GM08714 (cell line): ENCODE measurements around the gene CTSD.

ENCODE experiments used
- H3K4me3 ChIP-seq: fragments of 200-500 bp; sonication (Bioruptor generic); 2 replicates; pipeline ENCODE4 v1.5.1; 2014; ENCODE audit warnings: mild to moderate bottlenecking, low read length, inconsistent platforms
- ZNF274 ChIP-seq: IDR thresholded peaks from 2 replicates; pipeline ENCODE4 v1.6.1; 2012; ENCODE audit warnings: mild to moderate bottlenecking, low read depth, low read length

The CTSD gene

DNA sequence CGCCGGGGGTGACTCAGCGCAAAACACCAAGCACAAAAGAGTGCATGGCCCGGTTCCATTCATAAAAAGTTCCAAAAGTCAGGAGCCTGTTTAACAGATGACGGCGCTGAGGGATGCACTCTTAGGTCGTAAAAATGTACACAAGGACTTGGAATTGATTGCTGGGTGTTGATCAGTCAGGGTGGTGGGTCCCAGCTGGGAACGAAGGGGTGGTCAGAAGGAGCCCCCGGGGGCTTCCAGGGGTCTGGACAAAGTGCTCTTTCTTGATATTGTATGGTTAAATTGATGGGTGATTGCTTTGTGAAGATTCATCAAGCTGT lies 34.1 kb downstream of the CTSD start:
- no peak overlapping the region for H3K4me3 ChIP-seq
- TF ChIP-seq ZNF274 = no peak

DNA sequence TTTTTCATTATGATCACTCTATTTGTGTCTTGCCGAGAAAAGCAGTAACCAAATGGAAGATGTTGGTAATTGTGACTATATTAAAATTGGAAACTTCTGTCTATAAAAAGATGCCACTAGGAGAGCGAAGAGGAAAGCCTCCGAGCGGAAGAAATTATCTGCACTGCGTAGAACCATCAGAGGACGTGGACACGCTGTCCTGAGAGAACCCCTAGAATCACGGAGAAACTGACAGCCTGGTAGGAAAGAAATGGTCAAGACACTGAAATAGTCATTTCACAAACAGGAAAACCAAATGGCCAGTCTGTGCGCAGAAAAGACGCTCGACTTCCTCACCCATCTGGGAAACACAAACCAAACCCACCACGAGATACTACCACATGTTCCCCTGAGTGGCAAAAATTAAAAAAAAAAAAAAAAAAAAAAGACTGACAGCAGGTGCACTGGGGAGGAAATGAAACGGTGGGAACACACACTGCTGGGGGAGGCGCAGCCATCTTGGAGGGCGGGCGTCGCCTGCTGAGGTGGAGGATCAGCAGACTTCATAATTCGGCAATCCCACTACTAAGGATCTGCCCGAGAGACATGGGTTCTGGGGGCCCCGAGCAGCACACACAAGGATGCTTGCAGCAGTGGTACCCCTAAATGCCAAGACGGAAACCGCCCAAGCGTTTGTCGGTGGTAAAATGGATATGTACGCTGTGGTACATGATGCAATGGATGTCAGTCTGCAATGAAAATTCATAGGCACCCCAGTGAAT lies 34.6 kb downstream of the CTSD start:
- no peak for TF ChIP-seq ZNF274
- no peak overlapping the region for H3K4me3 ChIP-seq

DNA sequence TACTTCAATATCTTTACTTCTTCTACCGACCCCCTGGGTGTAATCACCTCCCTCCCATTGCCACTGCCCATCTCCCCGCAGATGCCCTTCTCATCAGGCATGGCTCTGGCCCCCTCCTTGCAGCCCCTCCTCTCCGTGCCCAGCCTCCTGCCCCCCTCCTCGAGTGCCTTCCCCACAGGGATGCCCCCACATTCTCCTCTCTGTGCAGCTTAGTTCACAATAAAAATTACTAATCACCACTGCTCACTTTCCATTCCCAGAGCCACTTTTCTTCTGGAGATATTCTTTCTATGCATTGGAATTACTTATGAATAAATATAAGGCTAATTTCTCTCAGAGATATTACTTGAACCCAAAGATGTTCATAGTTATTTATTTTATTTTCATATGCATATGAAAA lies 35.4 kb downstream of the CTSD start:
- H3K4me3 ChIP-seq = no peak overlapping the region
- no peak for TF ChIP-seq ZNF274

DNA sequence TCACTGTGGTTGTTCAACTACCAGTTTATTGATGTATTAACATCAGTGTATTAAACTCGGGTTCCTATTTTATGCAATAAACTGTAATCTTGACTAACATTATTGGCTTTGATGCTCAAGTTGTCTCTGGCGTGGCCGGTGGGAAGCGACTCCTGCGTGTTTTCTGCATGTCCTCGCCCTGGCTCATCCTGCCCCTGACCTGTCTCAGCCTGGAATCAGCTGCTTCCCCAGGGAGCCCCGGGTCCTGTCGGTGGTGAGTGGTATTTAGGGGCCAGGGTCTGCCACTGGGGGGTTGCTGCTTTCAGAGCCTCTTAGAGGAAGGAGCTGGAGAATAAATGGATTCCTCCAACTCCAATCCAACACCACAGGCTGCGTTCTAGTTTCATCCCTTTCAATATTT lies 35.9 kb downstream of the CTSD start:
- H3K4me3 ChIP-seq = no peak overlapping the region
- no peak for TF ChIP-seq ZNF274

DNA sequence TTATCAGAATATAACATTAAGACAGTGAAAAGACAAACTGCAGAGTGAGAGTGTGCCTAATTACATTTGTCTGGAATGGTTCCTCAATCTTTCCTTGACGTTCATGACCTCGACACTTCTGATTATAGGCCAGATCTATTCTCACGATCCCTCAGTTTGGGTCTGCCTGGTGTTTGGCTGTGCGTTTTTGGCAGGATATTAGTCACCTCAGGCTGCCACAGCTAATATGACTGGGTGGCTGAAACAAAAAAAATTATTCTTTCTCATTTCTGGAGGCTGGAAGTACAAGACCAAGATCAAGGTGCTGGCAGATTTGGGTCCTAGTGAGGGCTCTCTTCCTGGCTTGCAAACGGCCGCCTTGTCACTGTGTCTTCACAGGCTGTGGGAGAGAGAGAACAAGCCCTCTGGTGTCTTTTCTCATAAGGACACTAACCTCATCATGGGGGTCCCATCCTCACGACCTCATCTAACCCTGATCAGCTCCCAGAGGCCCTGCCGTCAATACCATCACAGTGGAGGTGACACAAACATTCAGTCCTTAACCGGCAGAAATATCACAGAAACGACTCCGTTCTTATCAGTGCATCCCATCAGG lies 36.5 kb downstream of the CTSD start:
- no peak overlapping the region for H3K4me3 ChIP-seq
- TF ChIP-seq ZNF274 = no peak

DNA sequence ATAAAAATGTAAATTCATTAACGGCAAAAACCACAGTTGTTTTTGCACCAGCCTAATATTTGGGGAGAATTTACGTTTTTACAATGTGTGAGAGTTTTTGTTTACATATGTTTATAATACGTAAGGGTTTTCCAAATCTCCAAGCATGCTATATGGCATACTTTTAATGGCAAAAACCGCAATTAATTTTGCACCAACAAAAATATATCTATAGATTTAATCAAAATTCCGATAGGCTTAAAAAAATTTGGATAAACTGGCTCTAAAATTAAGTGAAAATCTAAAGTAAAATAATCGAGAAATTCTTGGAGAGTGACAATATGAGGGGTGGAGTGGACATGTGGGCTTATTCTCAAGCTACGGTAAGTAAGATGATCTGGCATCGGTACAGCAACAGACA lies 43.9 kb downstream of the CTSD start:
- no peak overlapping the region for H3K4me3 ChIP-seq
- TF ChIP-seq ZNF274 = no peak

DNA sequence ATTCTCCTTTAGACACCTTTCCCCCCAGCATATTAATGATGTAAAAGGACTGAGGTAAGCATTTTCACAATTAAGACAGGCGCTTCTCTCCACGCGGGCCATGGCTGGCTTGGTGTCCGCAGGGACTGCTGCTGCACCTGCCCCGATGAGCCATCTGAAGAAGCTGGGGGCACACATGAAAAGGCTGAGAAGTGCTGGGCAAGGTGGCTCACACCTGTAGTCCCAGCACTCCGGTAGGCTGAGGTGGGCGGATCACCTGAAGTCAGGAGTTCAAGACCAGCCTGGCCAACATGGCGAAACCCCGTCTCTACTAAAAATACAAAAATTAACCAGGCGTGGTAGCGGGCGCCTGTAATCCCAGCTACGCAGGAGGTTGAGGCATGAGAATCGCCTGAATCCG lies 45.4 kb downstream of the CTSD start:
- H3K4me3 ChIP-seq = no peak overlapping the region
- TF ChIP-seq ZNF274 = no peak

DNA sequence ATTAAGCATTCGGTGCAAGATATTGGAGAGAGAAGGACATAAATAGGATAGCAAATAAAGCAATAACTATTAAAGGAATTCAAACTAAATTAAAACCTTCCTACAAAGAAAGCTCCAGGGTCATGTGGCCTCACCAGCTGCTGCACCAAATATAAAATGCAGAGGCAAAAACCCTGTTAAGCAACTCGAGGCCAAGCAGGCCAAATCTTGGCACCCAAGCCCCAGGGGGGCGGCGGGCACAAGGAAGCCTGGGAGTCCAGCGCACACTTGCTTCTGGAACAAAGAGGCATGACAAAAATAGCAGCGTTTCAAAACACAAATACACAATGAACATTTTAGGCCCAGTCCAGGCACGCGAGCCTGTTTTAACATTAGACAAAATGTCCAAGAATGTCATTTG lies 46.0 kb downstream of the CTSD start:
- no peak overlapping the region for H3K4me3 ChIP-seq
- TF ChIP-seq ZNF274 = no peak

DNA sequence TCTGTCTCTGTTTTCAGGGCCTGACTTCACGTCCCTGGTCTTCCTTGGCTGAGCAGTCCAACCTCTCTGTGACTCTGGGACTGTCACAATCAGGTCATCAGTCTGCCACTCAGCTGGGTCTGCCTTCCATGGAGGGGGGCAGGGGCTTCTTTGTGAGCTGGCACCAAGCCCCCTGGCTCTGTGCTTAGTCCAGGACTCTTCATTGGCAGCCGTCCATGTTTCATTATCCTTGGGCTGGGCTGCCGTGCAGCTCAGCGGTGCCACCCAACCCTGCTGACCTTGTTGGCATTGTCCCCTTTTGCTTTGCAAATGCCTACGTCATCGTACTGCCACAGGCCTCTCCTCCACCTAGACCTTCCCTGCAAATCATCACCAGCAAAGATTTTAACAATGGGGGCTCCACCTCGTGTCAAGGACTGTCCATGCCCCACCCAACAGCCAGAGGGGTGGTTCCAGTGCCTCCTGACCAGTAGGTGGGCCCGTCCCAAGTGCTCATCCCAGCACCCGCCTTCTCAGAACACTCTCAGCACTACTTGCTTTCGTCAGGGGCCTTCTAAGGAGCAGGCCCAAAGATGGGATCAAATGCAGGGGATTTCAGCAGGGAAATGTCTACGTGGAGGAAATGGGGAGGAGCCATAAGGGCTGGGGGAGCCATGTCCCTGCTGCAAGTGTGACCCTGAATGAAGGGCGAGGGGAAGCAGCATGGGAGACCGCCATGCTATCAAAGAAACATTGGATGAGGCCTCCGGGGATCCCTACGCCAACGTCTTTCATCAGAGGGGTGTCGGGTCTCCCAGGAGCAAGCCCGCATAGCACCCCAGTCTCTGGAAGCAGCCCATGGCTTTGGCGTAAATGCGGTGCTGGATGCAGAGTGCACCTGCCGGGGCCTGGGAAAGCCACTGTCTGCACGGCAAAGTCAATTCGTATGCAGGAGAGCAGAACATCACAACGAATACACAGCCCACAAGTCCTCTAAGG lies 48.5 kb downstream of the CTSD start:
- H3K4me3 ChIP-seq = no peak overlapping the region
- TF ChIP-seq ZNF274 = no peak

DNA sequence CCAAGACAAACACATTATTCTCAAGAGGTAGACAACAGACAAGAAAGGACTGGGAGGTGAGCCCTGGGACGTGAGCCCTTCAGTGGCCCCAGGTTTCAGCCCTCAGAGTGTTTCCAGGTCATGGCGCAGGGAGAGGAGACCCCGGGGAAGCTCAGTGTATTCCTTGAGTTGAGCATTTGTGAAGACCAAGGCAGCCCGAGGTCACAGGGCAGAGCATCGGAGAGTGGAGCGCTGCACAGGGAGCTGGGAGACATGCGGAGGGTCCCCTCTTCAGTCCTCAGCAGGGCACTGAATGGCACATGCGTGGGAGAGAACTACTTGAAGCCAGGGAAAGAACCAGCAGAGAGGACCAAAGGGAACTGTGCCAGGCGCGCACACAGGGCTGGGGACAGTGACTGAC lies 55.0 kb downstream of the CTSD start:
- TF ChIP-seq ZNF274 = no peak

DNA sequence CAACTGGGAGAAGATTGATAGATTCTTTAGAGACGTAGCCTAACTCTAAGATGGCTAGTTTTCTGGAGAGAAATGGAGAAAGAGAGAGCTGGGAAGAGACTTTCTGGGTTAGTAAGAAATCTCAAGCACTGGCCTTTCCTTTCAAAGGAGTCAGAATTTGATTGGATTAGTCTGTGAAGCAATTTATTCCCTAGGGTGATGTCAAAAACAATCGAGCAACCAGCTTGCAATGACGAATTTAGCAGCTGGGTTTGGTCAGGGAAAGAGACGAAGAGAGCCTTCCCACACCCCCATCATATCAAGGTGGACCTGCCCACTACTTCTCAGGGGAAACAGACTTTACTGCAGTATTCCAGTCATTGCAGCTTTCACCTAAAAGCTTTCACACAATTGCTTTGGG lies 56.0 kb downstream of the CTSD start:
- no peak for TF ChIP-seq ZNF274
- no peak overlapping the region for H3K4me3 ChIP-seq

More for the DNA sequence above, 55.0 kb downstream of the CTSD start:
- H3K4me3 ChIP-seq = no peak overlapping the region

DNA sequence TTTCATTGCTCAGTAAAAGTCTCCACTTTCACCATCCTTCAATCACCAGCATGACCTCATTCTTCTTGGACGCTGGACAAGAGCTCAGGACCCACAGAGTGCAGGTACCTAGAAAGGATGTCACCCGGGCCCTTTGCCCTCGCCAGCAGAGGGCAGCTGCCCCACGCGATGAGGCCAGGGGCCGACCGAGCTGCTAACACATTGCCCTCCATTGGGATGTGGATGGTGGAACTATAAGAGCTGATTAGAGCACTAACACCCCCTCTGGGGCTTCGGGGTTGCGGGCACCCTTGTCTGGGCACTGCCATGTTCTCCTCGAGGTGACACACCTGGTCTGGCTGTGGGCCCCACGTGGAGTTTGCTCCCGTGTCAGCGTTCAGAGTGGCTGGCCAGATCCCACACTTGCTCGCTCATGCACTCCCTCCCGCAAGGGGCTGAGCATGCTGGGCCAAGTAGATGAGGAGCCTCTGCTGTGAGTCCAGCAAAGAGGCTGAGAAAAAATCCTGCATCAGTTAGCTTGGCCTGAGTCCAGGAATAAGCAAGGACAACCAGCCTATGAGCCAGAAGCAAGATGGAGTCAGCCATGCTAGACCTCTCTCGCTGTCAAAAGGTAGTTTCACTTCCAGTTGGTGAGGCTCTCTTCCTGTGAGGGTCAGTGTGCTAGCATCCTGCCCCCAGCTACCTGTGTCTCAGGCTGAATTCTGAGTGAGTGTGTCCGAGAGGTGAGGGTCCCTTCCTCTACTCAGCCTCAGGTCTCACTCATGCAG lies 56.9 kb downstream of the CTSD start:
- no peak for TF ChIP-seq ZNF274
- no peak overlapping the region for H3K4me3 ChIP-seq

DNA sequence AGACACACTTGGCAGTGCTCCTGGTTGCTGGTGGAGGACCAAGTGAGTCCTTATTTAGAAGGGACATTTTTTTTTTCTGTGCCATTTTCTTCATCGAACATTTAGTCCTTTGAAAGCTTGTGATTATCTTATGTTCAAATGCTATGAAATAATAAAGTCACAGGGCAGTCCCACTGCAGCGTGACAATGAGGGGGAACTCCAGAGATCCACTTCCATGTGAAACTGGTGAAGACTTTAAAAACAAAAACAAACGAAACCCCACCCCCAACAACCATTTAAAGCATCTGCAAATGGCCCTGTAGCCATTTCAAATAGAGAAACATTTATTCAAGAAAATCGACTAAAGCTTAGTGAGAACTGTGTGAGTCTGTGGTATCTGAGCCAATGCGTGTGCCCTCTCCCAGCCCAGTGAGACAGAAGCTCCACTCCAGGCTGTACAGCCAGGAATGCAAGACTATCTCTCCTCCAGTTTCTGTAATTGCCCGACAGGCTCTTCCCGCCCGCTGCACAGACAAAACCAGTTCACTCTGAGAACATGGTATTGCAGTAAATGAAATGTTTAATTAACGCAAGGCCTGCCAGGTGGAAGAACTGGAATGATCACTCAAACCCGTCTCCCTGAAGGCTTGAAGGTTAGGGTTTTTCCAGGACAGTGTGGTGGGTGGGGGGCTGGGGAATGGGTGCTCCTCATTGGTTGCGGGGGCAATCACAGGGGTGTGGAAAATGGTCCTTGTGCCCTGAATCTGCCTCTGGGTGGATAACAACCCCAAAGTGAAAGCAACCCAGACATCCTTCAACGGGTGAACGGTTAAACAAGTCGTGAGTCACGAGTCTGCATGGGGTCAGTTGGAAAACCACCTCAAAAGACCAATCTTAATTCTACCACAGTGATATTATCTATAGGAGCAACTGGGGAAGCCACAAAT lies 58.3 kb downstream of the CTSD start:
- no peak overlapping the region for H3K4me3 ChIP-seq
- TF ChIP-seq ZNF274 = no peak
